PC-9 (cell line): ENCODE measurements around the gene ITSN2. TPM values are rescaled to one million over a fixed set of nuclear protein-coding genes. Genes with fewer than 3 reads are reported as not detected.
A peak's percentile ranks its signal among the peaks of the same experiment; 100 is the strongest.

Source experiments
- BruUV-seq: library from RNA; stranded (reverse); fragments of 400-500 nt; replicated peaks from 2 replicates; lab custom pipeline; 2021; lab: Mats Ljungman, UMichigan
- CTCF ChIA-PET: fragments of 300-600 bp; sonication (Branson Sonifier 250); formaldehyde crosslinking; loops from one replicate; lab custom pipeline; 2022; ENCODE audit warnings: antibody characterized with exemption; lab: Charles Lee
- POLR2A ChIA-PET: fragments of 300-600 bp; sonication (Branson Sonifier 250); formaldehyde crosslinking; loops from one replicate; lab custom pipeline; 2022; ENCODE audit warnings: antibody characterized with exemption; ENCODE audit not compliant: unreplicated experiment; lab: Charles Lee
- DNase-seq, 2 experiments: peaks; one replicate each; pipeline versions ENCODE4 v3.0.0 to v3.0.0-alpha.2; 2015 to 2022; ENCODE audit warnings: mixed read lengths in 1 of 2
- H2AFZ ChIP-seq: fragments of 200-600 bp; sonication (generic); 2 replicates; pipeline ENCODE4 v1.8.1; 2017; ENCODE audit warnings: antibody characterized with exemption
- H3F3A ChIP-seq: fragments of 200-600 bp; sonication (generic); 2 replicates; pipeline ENCODE4 v1.8.1; 2017; ENCODE audit warnings: antibody characterized with exemption, mild to moderate bottlenecking, low read depth; ENCODE audit not compliant: insufficient read depth
- H3K27ac ChIP-seq: fragments of 200-600 bp; sonication (generic); 2 replicates; pipeline ENCODE4 v1.6.1; 2016; ENCODE audit warnings: mixed run types
- H3K27me3 ChIP-seq: fragments of 200-600 bp; sonication (generic); 2 replicates; pipeline ENCODE4 v1.6.1; 2016; ENCODE audit warnings: low read depth, mixed run types; ENCODE audit not compliant: insufficient read depth
- H3K36me3 ChIP-seq: fragments of 200-600 bp; sonication (generic); 2 replicates; pipeline ENCODE4 v1.6.1; 2016; ENCODE audit warnings: low read depth, mixed run types
- H3K4me1 ChIP-seq: fragments of 200-600 bp; sonication (generic); replicated peaks from 2 replicates; pipeline ENCODE4 v1.6.1; 2016; ENCODE audit warnings: mixed run types; ENCODE audit not compliant: insufficient read depth
- H3K4me2 ChIP-seq: fragments of 200-600 bp; sonication (generic); 2 replicates; pipeline ENCODE4 v1.6.1; 2017; ENCODE audit warnings: mixed run types
- H3K4me3 ChIP-seq: fragments of 200-600 bp; sonication (generic); 2 replicates; pipeline ENCODE4 v1.6.1; 2016; ENCODE audit warnings: mixed run types
- H3K79me2 ChIP-seq: fragments of 200-600 bp; sonication (generic); 2 replicates; pipeline ENCODE4 v1.6.1; 2017; ENCODE audit warnings: low read depth, mixed run types
- H3K9me2 ChIP-seq: fragments of 200-600 bp; sonication (generic); 2 replicates; pipeline ENCODE4 v1.8.1; 2017; ENCODE audit warnings: mild to moderate bottlenecking; ENCODE audit not compliant: insufficient read depth
- H3K9me3 ChIP-seq: fragments of 200-600 bp; sonication (generic); 2 replicates; pipeline ENCODE4 v1.8.1; 2016; ENCODE audit warnings: low read depth; ENCODE audit not compliant: insufficient read depth
- H4K20me1 ChIP-seq: fragments of 200-600 bp; sonication (generic); 2 replicates; pipeline ENCODE4 v1.8.1; 2017; ENCODE audit not compliant: insufficient read depth
- CTCF ChIP-seq: fragments of 200-600 bp; sonication (generic); conservative IDR thresholded peaks from 2 replicates; pipeline ENCODE4 v1.6.1; 2017; ENCODE audit warnings: mixed run types, antibody characterized with exemption, mild to moderate bottlenecking, moderate library complexity
- EZH2 ChIP-seq: fragments of 200-600 bp; sonication (generic); IDR thresholded peaks from 2 replicates; pipeline ENCODE4 v1.8.0; 2017; ENCODE audit warnings: antibody characterized with exemption, low read depth
- intact Hi-C: fragments of 100-400 bp; cut with micrococcal nuclease; formaldehyde crosslinking; loops from one replicate; pipeline ENCODE4 v1.10.0; 2022; ENCODE audit not compliant: unreplicated experiment
- total RNA-seq: library from RNA; stranded (reverse); gene quantifications from 2 replicates; pipeline ENCODE4 v1.2.3, GENCODE V29; 2021

Gene ITSN2
- total RNA-seq, 1 experiment from 2014 or later: 28.4 TPM

GRCh38 chr2:24402242-24403097 lies 42.1 kb upstream of the ITSN2 start:
- H3K4me3 ChIP-seq: no peak overlapping the region
- no peaks in the 10 kb centered on the region for H3F3A ChIP-seq
- BruUV-seq: no TSS peak
- intact Hi-C loops: no loop called here
- H3K79me2 ChIP-seq: no peaks in the 10 kb centered on the region
- POLR2A ChIA-PET: no interaction called here
- no peaks in the 10 kb centered on the region for H3K9me3 ChIP-seq
- CTCF ChIA-PET: no interaction called here
- DNase-seq: no peak
- H3K27ac ChIP-seq: no peak overlapping the region
- TF ChIP-seq EZH2 (no peak), CTCF (no peak)
- no peaks in the 10 kb centered on the region for H3K9me2 ChIP-seq
- no peak overlapping the region for H2AFZ ChIP-seq
- H4K20me1 ChIP-seq: no peaks in the 10 kb centered on the region
- no peak overlapping the region for H3K4me2 ChIP-seq
- H3K27me3 ChIP-seq: no peaks in the 10 kb centered on the region
- H3K36me3 ChIP-seq: no peaks in the 10 kb centered on the region
- no peaks in the 10 kb centered on the region for H3K4me1 ChIP-seq

GRCh38 chr2:24400207-24400907 lies 40.0 kb upstream of the ITSN2 start:
- TF ChIP-seq CTCF (no peak), EZH2 (no peak)
- no TSS peak for BruUV-seq
- no peak overlapping the region for H3K27ac ChIP-seq
- no peaks in the 10 kb centered on the region for H3K4me1 ChIP-seq
- no peaks in the 10 kb centered on the region for H3K9me2 ChIP-seq
- H3K9me3 ChIP-seq: no peaks in the 10 kb centered on the region
- POLR2A ChIA-PET: no interaction called here
- intact Hi-C loops: no loop called here
- CTCF ChIA-PET: no interaction called here
- no peak for DNase-seq
- H4K20me1 ChIP-seq: no peaks in the 10 kb centered on the region
- no peak overlapping the region for H3K4me2 ChIP-seq
- no peak overlapping the region for H3K4me3 ChIP-seq
- no peaks in the 10 kb centered on the region for H3K36me3 ChIP-seq
- H2AFZ ChIP-seq: 0 out of 2 replicates have a peak overlapping the region, but pooled peaks have one; percentile 36
- no peaks in the 10 kb centered on the region for H3K27me3 ChIP-seq
- no peaks in the 10 kb centered on the region for H3F3A ChIP-seq
- no peaks in the 10 kb centered on the region for H3K79me2 ChIP-seq

GRCh38 chr2:24399434-24400206 lies 39.3 kb upstream of the ITSN2 start:
- CTCF ChIA-PET: no interaction called here
- intact Hi-C loops: no loop called here
- Histone ChIP-seq H3K4me2 (no peak overlapping the region), H3K36me3 (no peaks in the 10 kb centered on the region), H3K27ac (no peak overlapping the region), H3K4me3 (no peak overlapping the region), H3K9me3 (no peaks in the 10 kb centered on the region), H2AFZ (0 out of 2 replicates have a peak overlapping the region, but pooled peaks have one; percentile 36), H3K27me3 (no peaks in the 10 kb centered on the region), H3F3A (no peaks in the 10 kb centered on the region), H3K79me2 (no peaks in the 10 kb centered on the region), H3K4me1 (no peaks in the 10 kb centered on the region), H4K20me1 (no peaks in the 10 kb centered on the region), H3K9me2 (no peaks in the 10 kb centered on the region)
- TF ChIP-seq CTCF (no peak), EZH2 (no peak)
- no TSS peak for BruUV-seq
- POLR2A ChIA-PET: no interaction called here
- DNase-seq: no peak
